Calu3 (cell line): ENCODE measurements around the gene KRTAP2-4. TPM values are rescaled to one million over a fixed set of nuclear protein-coding genes. Genes with fewer than 3 reads are reported as not detected.
A peak's percentile ranks its signal among the peaks of the same experiment; 100 is the strongest.

ENCODE experiments used
- BruUV-seq: library from RNA; stranded (reverse); fragments of 400-500 nt; replicated peaks from 2 replicates; lab custom pipeline; 2021; lab: Mats Ljungman, UMichigan
- CTCF ChIA-PET: fragments of 300-600 bp; sonication (Branson Sonifier 250); formaldehyde crosslinking; loops from one replicate; lab custom pipeline; 2022; ENCODE audit warnings: antibody characterized with exemption; lab: Charles Lee
- DNase-seq: peaks from one replicate; pipeline ENCODE4 v3.0.0; 2022
- H3K27ac Mint-ChIP-seq: one replicate; pipeline ENCODE4 v1.8.0; 2022; ENCODE audit warnings: mixed read lengths; ENCODE audit not compliant: unreplicated experiment
- H3K27me3 Mint-ChIP-seq: one replicate; pipeline ENCODE4 v1.8.0; 2022; ENCODE audit warnings: mixed read lengths; ENCODE audit not compliant: unreplicated experiment
- H3K36me3 Mint-ChIP-seq: one replicate; pipeline ENCODE4 v1.8.0; 2022; ENCODE audit warnings: mild to moderate bottlenecking, moderate library complexity, mixed read lengths; ENCODE audit not compliant: insufficient read depth, unreplicated experiment
- H3K4me1 Mint-ChIP-seq: one replicate; pipeline ENCODE4 v1.8.0; 2022; ENCODE audit warnings: mild to moderate bottlenecking, low read depth, mixed read lengths; ENCODE audit not compliant: unreplicated experiment
- H3K4me3 Mint-ChIP-seq: one replicate; pipeline ENCODE4 v1.8.0; 2022; ENCODE audit warnings: mild to moderate bottlenecking, low read depth, moderate library complexity, mixed read lengths; ENCODE audit not compliant: unreplicated experiment
- H3K9me3 Mint-ChIP-seq: one replicate; pipeline ENCODE4 v1.8.0; 2022; ENCODE audit warnings: low read depth, mixed read lengths; ENCODE audit not compliant: unreplicated experiment
- intact Hi-C: fragments of 100-400 bp; cut with micrococcal nuclease; formaldehyde crosslinking; loops from one replicate; pipeline ENCODE4 v1.10.0; 2022; ENCODE audit not compliant: unreplicated experiment
- total RNA-seq: library from RNA; stranded (reverse); gene quantifications from 2 replicates; pipeline ENCODE4 v1.2.3, GENCODE V29; 2022
- TF ChIP-seq, protein P1 (sequence below): fragments of 200-600 bp; IDR thresholded peaks from one replicate; pipeline ENCODE4 v1.8.0; 2022; ENCODE audit warnings: antibody characterized with exemption; ENCODE audit not compliant: unreplicated experiment

Gene KRTAP2-4
- total RNA-seq, 1 experiment from 2014 or later: not detected

DNA sequence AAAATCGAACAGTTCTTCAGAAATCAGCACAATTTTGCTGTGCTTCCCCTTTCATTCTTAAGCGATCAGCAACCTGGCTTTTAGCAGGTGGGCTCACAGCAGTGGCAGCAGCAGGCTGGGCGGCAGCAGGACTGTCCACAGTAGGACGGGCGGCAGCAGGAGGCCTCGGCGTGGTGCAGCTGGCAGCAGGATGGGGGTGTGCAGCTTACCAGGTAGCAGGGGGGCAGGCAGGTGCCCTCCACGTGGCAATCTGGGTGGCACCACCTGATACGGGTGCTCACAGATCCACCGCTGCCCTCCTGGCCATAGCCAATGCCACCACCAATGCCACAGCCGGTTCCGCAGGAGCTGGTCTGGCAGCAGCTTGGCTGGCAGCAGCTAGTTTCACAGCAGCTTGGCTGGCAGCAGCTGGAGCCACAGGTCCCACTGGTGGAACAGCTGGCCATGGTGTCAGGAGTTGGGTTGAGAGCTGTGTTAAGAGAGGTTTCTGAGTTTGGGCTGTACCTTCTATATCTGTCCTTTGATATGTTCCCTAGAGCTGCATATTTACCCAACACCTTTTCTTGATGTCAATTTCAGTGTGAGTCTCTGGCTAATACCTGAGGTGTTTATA, 35.9 kb downstream of the KRTAP2-4 start, which contains the start of gene KRTAP1-4:
Gene KRTAP1-4 (minus strand): TSS at position 563 of the 613 bp plus-strand sequence. CDS start 117 bp downstream, at position 446.
- DNase-seq: no peak
- Mint-ChIP-seq H3K36me3 (no peaks in the 10 kb centered on the region), H3K27me3 (no peaks in the 10 kb centered on the region), H3K27ac (no peak within 1 kb of the TSS), H3K4me3 (no peak within 1 kb of the TSS), H3K4me1 (peaks cover 36% of the 10 kb centered on the region), H3K9me3 (no peaks in the 10 kb centered on the region)
- CTCF ChIA-PET: interaction anchor here (0.5 to 1.5 kb wide), 3 partner anchors 15 to 1697 kb away, joined by 3 to 4 read pairs (median 4); no protein-coding TSS in a partner anchor
- BruUV-seq: no TSS peak
- TF ChIP-seq, protein P1, sequence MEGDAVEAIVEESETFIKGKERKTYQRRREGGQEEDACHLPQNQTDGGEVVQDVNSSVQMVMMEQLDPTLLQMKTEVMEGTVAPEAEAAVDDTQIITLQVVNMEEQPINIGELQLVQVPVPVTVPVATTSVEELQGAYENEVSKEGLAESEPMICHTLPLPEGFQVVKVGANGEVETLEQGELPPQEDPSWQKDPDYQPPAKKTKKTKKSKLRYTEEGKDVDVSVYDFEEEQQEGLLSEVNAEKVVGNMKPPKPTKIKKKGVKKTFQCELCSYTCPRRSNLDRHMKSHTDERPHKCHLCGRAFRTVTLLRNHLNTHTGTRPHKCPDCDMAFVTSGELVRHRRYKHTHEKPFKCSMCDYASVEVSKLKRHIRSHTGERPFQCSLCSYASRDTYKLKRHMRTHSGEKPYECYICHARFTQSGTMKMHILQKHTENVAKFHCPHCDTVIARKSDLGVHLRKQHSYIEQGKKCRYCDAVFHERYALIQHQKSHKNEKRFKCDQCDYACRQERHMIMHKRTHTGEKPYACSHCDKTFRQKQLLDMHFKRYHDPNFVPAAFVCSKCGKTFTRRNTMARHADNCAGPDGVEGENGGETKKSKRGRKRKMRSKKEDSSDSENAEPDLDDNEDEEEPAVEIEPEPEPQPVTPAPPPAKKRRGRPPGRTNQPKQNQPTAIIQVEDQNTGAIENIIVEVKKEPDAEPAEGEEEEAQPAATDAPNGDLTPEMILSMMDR: no peak
- intact Hi-C loops: no loop called here

DNA sequence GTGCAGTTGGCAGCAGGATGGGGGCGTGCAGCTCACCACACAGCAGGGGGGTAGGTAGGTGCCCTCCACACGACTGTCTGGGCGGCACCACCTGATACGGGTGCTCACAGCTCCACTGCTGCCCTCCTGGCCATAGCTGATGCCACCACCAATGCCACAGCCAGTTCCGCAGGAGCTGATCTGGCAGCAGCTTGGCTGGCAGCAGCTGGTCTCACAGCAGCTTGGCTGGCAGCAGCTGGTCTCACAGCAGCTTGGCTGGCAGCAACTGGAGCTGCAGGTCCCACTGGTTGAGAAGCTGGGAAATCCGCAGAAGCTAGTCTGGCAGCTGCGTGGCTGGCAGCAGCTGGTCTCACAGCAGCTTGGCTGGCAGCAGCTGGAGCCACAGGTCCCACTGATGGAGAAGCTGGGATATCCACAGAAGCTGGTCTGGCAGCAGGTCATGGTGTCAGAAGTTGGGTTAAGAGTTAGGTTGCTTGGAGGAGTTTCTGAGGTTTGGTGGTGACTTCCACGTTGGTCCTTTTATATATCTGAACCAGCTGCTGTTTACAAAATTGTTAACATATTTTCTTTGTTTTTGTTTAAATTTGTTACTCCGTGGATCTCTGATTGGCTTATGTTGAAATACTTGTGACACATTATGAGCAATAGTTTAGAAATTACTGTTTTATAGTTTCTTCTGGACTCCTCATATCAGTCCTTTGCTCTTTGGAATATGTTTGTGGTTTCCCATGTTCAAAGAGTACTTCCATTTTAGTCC, 38.8 kb downstream of the KRTAP2-4 start, which contains the start of gene KRTAP1-5:
Gene KRTAP1-5 (minus strand): TSS at position 494 of the 757 bp plus-strand sequence. CDS start 53 bp downstream, at position 441.
- peaks cover 32% of the 10 kb centered on the region for H3K4me1 Mint-ChIP-seq
- CTCF ChIA-PET: interaction anchor here (0.6 to 1.1 kb wide), 3 partner anchors 9 to 18 kb away, joined by 3 read pairs; partner anchors contain the start of gene KRTAP3-1
- TF ChIP-seq, protein P1: no peak
- no peaks in the 10 kb centered on the region for H3K27me3 Mint-ChIP-seq
- peaks cover 3% of the 10 kb centered on the region for H3K9me3 Mint-ChIP-seq
- no peaks in the 10 kb centered on the region for H3K36me3 Mint-ChIP-seq
- no peak within 1 kb of the TSS for H3K4me3 Mint-ChIP-seq
- BruUV-seq: no TSS peak
- no peak within 1 kb of the TSS for H3K27ac Mint-ChIP-seq
- no peak for DNase-seq
- intact Hi-C loops: no loop called here

DNA sequence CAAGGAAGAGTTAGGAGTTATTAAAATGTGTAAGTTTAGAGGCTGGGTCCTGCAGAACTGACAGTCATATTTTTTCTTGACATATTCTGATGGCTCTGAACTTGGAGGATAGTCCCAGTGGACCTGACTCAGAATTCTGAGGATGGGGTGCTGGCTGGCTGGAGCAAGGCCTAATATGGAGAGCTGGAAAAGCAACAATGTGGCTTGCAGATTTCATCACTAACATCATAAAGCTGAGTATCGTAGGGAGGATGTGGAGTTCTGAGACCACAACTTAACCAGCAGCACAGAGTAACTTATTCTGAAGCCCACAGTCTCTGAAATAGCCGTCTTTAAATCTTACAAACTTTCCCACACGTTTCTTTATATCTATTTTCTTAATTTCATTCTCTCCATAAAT, 41.0 kb downstream of the KRTAP2-4 start:
- no peaks in the 10 kb centered on the region for H3K36me3 Mint-ChIP-seq
- H3K4me3 Mint-ChIP-seq: no peak overlapping the region
- intact Hi-C loops: loop anchor here (5.0 kb wide), 1 partner anchor 67 kb away; no protein-coding TSS in a partner anchor
- TF ChIP-seq, protein P1: no peak
- peaks cover 3% of the 10 kb centered on the region for H3K9me3 Mint-ChIP-seq
- CTCF ChIA-PET: interaction anchor here (0.7 to 1.5 kb wide), 3 partner anchors 14 to 96 kb away, joined by 3 read pairs; no protein-coding TSS in a partner anchor
- no peak for DNase-seq
- no TSS peak for BruUV-seq
- peak overlapping the region; percentile 13 for H3K27ac Mint-ChIP-seq
- H3K27me3 Mint-ChIP-seq: no peaks in the 10 kb centered on the region
- H3K4me1 Mint-ChIP-seq: peaks cover 37% of the 10 kb centered on the region

DNA sequence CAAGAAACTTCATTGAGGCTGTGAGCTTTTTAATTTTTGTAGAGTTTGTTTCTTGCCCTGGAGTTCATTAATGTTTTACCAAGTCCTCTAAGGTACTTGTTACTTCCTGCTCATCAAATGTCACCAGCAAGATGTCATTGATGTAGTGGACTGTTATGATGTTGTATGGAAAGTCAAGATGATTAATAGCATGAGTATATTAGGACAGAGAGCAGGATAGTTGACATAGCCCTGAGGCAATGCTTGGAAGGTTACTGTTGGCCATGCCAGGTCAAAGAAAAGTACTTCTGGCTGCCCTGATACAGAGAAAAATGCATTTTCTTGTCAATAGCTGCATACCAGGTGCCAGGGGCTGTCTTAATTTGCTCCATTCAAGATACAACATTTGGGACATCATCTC, 45.3 kb downstream of the KRTAP2-4 start:
- Mint-ChIP-seq H3K9me3 (peaks cover 3% of the 10 kb centered on the region), H3K27ac (no peak overlapping the region), H3K4me1 (peaks cover 34% of the 10 kb centered on the region), H3K36me3 (no peaks in the 10 kb centered on the region), H3K4me3 (no peak overlapping the region), H3K27me3 (no peaks in the 10 kb centered on the region)
- BruUV-seq: no TSS peak
- no peak for DNase-seq
- intact Hi-C loops: loop anchor here (5.0 kb wide), 1 partner anchor 63 kb away; no protein-coding TSS in a partner anchor
- TF ChIP-seq, protein P1: no peak
- CTCF ChIA-PET: interaction anchor here (0.6 to 1.6 kb wide), 12 partner anchors 9 to 1357 kb away, joined by 3 to 8 read pairs (median 4); partner anchors contain the start of genes GSDMB and KRTAP3-1
